ENCODE data around the gene ZNF782. TPM values are rescaled to one million over a fixed set of nuclear protein-coding genes. Genes with fewer than 3 reads are reported as not detected.
"Not testable (repeated sequence)": the region's sequence is repeated elsewhere in the genome, so short reads cannot be mapped to it uniquely, and the experiment has no call there.

ZNF782 gene
- 2.7 TPM for polyA plus RNA-seq (2012; ENCODE audit: low read depth, missing spikeins)

- DNase-seq (ENCODE audit: insufficient read length, low spot score) (peak; percentile 62), FAIRE-seq (peak; percentile 87)
- TF ChIP-seq SPI1 (IDR thresholded peaks at IDR 0.05; ENCODE audit: low read depth, low read length), result no peak
- TF ChIP-seq TAF1 (IDR thresholded peaks at IDR 0.05; ENCODE audit: low read depth, low read length), result no peak
- no peak for TF ChIP-seq POU2F2 (IDR thresholded peaks at IDR 0.05; ENCODE audit: low read depth, low read length)
- TF ChIP-seq POLR2A (IDR thresholded peaks at IDR 0.05; ENCODE audit: low read depth, low read length), result no peak
- no peak; the same call in 1 of the 2 replicates for TF ChIP-seq POLR2AphosphoS5 (IDR thresholded peaks at IDR 0.05; ENCODE audit: low read depth, low read length)
- no peak for TF ChIP-seq PAX5 (IDR thresholded peaks at IDR 0.05; ENCODE audit: insufficient read depth, low read length, severe bottlenecking)
Observed at GRCh38 chr9:96853781-96854650, at the start of gene ZNF782. Gene ZNF782, minus strand, starts transcription at chr9:96854514. Its CDS starts 2,553 bp downstream, at chr9:96851961.

- not testable (repeated sequence) for DNase-seq (ENCODE audit: insufficient read length, low spot score); FAIRE-seq
Observed at GRCh38 chr9:96900010-96900409, 45.7 kb upstream of the ZNF782 start.

GRCh38 chr9:96892131-96892530, 37.8 kb upstream of the ZNF782 start:
- FAIRE-seq (peak; percentile 33), DNase-seq (ENCODE audit: insufficient read length, low spot score) (no peak)
- no peak for TF ChIP-seq POU2F2 (IDR thresholded peaks at IDR 0.05; ENCODE audit: low read depth, low read length)
- no peak for TF ChIP-seq POLR2AphosphoS5 (IDR thresholded peaks at IDR 0.05; ENCODE audit: low read depth, low read length)
- TF ChIP-seq PAX5 (IDR thresholded peaks at IDR 0.05; ENCODE audit: insufficient read depth, low read length, severe bottlenecking), result no peak
- TF ChIP-seq POLR2A (IDR thresholded peaks at IDR 0.05; ENCODE audit: low read depth, low read length), result no peak
- no peak for TF ChIP-seq TAF1 (IDR thresholded peaks at IDR 0.05; ENCODE audit: low read depth, low read length)
- TF ChIP-seq SPI1 (IDR thresholded peaks at IDR 0.05; ENCODE audit: low read depth, low read length), result no peak

DNA sequence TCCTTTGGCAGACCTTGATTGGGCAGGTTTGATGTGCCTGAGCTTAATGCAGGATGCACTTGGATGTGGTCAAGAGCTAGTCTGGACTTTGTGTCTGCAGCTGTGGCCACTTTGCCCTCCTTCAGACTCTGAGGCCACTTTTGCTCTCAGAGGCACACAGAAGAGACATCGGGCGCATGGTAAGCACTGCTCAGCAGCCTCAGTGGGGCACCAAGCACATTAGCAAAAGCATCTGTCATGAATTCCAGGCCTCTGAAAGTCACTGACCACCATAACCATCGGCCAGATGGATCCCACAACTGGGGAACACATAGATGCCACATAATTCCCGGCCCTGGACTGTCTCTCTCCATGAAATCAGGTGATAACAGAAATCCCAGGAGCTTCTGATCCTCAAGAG, 34.3 kb upstream of the ZNF782 start:
- no peak for DNase-seq (ENCODE audit: insufficient read length, low spot score)
- no peak for TF ChIP-seq POLR2AphosphoS5 (IDR thresholded peaks at IDR 0.05; ENCODE audit: low read depth, low read length)
- FAIRE-seq, result no peak

GRCh38 chr9:96885424-96885823, 31.1 kb upstream of the ZNF782 start:
- FAIRE-seq (no peak), DNase-seq (ENCODE audit: insufficient read length, low spot score) (no peak)
- TF ChIP-seq SPI1 (IDR thresholded peaks at IDR 0.05; ENCODE audit: low read depth, low read length), result no peak
- no peak for TF ChIP-seq POU2F2 (IDR thresholded peaks at IDR 0.05; ENCODE audit: low read depth, low read length)
- no peak for TF ChIP-seq PAX5 (IDR thresholded peaks at IDR 0.05; ENCODE audit: insufficient read depth, low read length, severe bottlenecking)
- no peak for TF ChIP-seq POLR2A (IDR thresholded peaks at IDR 0.05; ENCODE audit: low read depth, low read length)
- TF ChIP-seq TAF1 (IDR thresholded peaks at IDR 0.05; ENCODE audit: low read depth, low read length), result no peak
- TF ChIP-seq POLR2AphosphoS5 (IDR thresholded peaks at IDR 0.05; ENCODE audit: low read depth, low read length), result no peak

DNA sequence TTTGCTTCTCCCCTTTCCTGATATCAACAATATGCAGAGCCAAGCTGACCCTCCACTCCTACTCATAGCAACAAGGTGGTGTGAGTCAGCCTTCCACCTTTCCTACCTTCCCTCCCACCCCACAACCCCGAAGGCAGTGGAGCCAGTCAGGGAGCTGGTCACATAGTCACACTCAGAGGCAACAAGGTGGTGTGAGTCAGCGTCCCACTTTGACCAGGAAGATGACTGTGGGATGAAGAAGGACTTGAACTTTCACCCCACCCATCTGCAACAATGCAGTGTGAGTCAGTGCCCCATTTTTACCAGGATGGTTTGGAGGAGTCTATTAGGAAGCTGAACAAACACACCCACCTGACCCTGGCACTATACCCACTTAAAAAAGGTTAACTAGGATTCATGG, 30.1 kb upstream of the ZNF782 start:
- no peak for DNase-seq (ENCODE audit: insufficient read length, low spot score)
- peak; percentile 23 for FAIRE-seq
- no peak for TF ChIP-seq POLR2A (IDR thresholded peaks at IDR 0.05; ENCODE audit: low read depth, low read length)
- no peak for TF ChIP-seq PAX5 (IDR thresholded peaks at IDR 0.05; ENCODE audit: insufficient read depth, low read length, severe bottlenecking)
- no peak for TF ChIP-seq POLR2AphosphoS5 (IDR thresholded peaks at IDR 0.05; ENCODE audit: low read depth, low read length)
- no peak for TF ChIP-seq TAF1 (IDR thresholded peaks at IDR 0.05; ENCODE audit: low read depth, low read length)
- TF ChIP-seq SPI1 (IDR thresholded peaks at IDR 0.05; ENCODE audit: low read depth, low read length), result no peak
- TF ChIP-seq POU2F2 (IDR thresholded peaks at IDR 0.05; ENCODE audit: low read depth, low read length), result no peak

DNA sequence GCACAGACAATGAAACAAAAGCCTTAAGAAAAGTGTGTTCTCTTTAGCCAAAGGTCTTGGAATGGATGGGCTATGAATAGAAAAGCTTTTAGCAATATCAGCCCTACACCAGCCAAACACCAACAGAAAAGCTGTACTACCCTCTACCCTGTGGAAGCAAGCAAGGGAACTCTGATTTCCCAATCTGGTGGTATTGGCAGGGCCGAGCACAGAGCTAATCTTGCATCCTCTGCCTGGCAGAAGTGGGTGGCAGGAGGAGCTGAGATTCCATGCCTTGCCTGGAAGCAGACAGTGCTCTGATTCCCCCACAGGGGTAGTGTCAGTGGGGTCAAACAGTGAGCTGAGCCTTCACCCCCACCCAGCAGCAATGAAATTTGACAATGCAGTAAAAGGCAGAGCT, 29.6 kb upstream of the ZNF782 start:
- DNase-seq (ENCODE audit: insufficient read length, low spot score), result no peak
- no peak for TF ChIP-seq POU2F2 (IDR thresholded peaks at IDR 0.05; ENCODE audit: low read depth, low read length)
- TF ChIP-seq TAF1 (IDR thresholded peaks at IDR 0.05; ENCODE audit: low read depth, low read length), result no peak
- no peak for TF ChIP-seq POLR2AphosphoS5 (IDR thresholded peaks at IDR 0.05; ENCODE audit: low read depth, low read length)
- no peak for TF ChIP-seq PAX5 (IDR thresholded peaks at IDR 0.05; ENCODE audit: insufficient read depth, low read length, severe bottlenecking)
- TF ChIP-seq POLR2A (IDR thresholded peaks at IDR 0.05; ENCODE audit: low read depth, low read length), result no peak
- no peak for TF ChIP-seq SPI1 (IDR thresholded peaks at IDR 0.05; ENCODE audit: low read depth, low read length)
- no peak for FAIRE-seq

DNA sequence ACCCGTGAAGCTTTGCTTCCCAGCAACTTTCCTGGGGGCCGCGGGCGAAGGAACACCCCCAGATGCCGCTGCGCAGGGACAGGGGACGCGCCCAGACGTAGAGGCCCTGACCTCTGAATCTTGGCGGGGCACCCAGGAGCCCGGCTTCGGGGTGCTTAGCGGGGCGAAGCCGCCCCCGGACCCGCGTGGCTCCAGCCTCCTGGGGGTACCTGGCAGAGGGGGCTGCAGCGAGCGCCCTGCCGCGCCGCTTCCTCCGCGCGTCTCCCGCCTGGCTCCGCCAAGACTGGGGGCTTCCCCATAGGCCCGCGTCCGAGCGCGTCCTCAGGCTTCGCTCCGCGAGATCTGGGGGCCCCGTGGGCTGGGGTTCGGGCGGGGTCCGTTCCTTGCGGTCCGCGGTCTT, 23.0 kb upstream of the ZNF782 start:
- FAIRE-seq, result no peak
- DNase-seq (ENCODE audit: insufficient read length, low spot score), result no peak
- no peak for TF ChIP-seq POLR2AphosphoS5 (IDR thresholded peaks at IDR 0.05; ENCODE audit: low read depth, low read length)
- TF ChIP-seq TAF1 (IDR thresholded peaks at IDR 0.05; ENCODE audit: low read depth, low read length), result no peak
- TF ChIP-seq SPI1 (IDR thresholded peaks at IDR 0.05; ENCODE audit: low read depth, low read length), result no peak
- TF ChIP-seq PAX5 (IDR thresholded peaks at IDR 0.05; ENCODE audit: insufficient read depth, low read length, severe bottlenecking), result no peak
- no peak for TF ChIP-seq POLR2A (IDR thresholded peaks at IDR 0.05; ENCODE audit: low read depth, low read length)

- DNase-seq (ENCODE audit: insufficient read length, low spot score), result peak; percentile 46
- no peak for TF ChIP-seq PAX5 (IDR thresholded peaks at IDR 0.05; ENCODE audit: insufficient read depth, low read length, severe bottlenecking)
- no peak for TF ChIP-seq TAF1 (IDR thresholded peaks at IDR 0.05; ENCODE audit: low read depth, low read length)
- TF ChIP-seq SPI1 (IDR thresholded peaks at IDR 0.05; ENCODE audit: low read depth, low read length), result no peak
- no peak for TF ChIP-seq POU2F2 (IDR thresholded peaks at IDR 0.05; ENCODE audit: low read depth, low read length)
- TF ChIP-seq POLR2A (IDR thresholded peaks at IDR 0.05; ENCODE audit: low read depth, low read length), result no peak
- TF ChIP-seq POLR2AphosphoS5 (IDR thresholded peaks at IDR 0.05; ENCODE audit: low read depth, low read length), result no peak
- FAIRE-seq, result peak; percentile 96
Observed at GRCh38 chr9:96875461-96876142, 21.3 kb upstream of the ZNF782 start.
